Upper lobe of left lung (tissue), 4 donors: ENCODE measurements around the gene HLA-B.

ENCODE experiments used
- POLR2A ChIP-seq, 4 donors: fragments of 450-650 bp; IDR thresholded peaks; one replicate each; pipeline ENCODE4 v1.5.1; 2016 to 2017; ENCODE audit warnings: antibody characterized with exemption in 4 of 4, mild to moderate bottlenecking in 2 of 4
- TF ChIP-seq, protein P1 (sequence below), 6 experiments: fragments of 450-650 bp in 4 of 6; fragments of 200-600 bp in 2 of 6; sonication (generic) in 2 of 6; IDR thresholded peaks; one replicate each; pipeline ENCODE4 v1.5.1; 2016 to 2019; ENCODE audit warnings: antibody characterized with exemption in 6 of 6

- TF ChIP-seq POLR2A (IDR thresholded peaks at IDR 0.05) = no peak
- TF ChIP-seq, protein P1, sequence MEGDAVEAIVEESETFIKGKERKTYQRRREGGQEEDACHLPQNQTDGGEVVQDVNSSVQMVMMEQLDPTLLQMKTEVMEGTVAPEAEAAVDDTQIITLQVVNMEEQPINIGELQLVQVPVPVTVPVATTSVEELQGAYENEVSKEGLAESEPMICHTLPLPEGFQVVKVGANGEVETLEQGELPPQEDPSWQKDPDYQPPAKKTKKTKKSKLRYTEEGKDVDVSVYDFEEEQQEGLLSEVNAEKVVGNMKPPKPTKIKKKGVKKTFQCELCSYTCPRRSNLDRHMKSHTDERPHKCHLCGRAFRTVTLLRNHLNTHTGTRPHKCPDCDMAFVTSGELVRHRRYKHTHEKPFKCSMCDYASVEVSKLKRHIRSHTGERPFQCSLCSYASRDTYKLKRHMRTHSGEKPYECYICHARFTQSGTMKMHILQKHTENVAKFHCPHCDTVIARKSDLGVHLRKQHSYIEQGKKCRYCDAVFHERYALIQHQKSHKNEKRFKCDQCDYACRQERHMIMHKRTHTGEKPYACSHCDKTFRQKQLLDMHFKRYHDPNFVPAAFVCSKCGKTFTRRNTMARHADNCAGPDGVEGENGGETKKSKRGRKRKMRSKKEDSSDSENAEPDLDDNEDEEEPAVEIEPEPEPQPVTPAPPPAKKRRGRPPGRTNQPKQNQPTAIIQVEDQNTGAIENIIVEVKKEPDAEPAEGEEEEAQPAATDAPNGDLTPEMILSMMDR (IDR thresholded peaks at IDR 0.05) = no peak
Observed at GRCh38 chr6:31332637-31333602, 24.1 kb downstream of the HLA-B start.
